NCI-H2196 (cell line): Measurements from ENCODE around the gene PDS5A.
"Not testable (repeated sequence)": the region's sequence is repeated elsewhere in the genome, so short reads cannot be mapped to it uniquely, and the experiment has no call there.

Source experiments
- DNase-seq: peaks from one replicate; lab custom pipeline; 2025; ENCODE audit not compliant: unreplicated experiment; lab: John Stamatoyannopoulos, UW

The PDS5A gene, protein sequence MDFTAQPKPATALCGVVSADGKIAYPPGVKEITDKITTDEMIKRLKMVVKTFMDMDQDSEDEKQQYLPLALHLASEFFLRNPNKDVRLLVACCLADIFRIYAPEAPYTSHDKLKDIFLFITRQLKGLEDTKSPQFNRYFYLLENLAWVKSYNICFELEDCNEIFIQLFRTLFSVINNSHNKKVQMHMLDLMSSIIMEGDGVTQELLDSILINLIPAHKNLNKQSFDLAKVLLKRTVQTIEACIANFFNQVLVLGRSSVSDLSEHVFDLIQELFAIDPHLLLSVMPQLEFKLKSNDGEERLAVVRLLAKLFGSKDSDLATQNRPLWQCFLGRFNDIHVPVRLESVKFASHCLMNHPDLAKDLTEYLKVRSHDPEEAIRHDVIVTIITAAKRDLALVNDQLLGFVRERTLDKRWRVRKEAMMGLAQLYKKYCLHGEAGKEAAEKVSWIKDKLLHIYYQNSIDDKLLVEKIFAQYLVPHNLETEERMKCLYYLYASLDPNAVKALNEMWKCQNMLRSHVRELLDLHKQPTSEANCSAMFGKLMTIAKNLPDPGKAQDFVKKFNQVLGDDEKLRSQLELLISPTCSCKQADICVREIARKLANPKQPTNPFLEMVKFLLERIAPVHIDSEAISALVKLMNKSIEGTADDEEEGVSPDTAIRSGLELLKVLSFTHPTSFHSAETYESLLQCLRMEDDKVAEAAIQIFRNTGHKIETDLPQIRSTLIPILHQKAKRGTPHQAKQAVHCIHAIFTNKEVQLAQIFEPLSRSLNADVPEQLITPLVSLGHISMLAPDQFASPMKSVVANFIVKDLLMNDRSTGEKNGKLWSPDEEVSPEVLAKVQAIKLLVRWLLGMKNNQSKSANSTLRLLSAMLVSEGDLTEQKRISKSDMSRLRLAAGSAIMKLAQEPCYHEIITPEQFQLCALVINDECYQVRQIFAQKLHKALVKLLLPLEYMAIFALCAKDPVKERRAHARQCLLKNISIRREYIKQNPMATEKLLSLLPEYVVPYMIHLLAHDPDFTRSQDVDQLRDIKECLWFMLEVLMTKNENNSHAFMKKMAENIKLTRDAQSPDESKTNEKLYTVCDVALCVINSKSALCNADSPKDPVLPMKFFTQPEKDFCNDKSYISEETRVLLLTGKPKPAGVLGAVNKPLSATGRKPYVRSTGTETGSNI (N-terminal part only)

DNA sequence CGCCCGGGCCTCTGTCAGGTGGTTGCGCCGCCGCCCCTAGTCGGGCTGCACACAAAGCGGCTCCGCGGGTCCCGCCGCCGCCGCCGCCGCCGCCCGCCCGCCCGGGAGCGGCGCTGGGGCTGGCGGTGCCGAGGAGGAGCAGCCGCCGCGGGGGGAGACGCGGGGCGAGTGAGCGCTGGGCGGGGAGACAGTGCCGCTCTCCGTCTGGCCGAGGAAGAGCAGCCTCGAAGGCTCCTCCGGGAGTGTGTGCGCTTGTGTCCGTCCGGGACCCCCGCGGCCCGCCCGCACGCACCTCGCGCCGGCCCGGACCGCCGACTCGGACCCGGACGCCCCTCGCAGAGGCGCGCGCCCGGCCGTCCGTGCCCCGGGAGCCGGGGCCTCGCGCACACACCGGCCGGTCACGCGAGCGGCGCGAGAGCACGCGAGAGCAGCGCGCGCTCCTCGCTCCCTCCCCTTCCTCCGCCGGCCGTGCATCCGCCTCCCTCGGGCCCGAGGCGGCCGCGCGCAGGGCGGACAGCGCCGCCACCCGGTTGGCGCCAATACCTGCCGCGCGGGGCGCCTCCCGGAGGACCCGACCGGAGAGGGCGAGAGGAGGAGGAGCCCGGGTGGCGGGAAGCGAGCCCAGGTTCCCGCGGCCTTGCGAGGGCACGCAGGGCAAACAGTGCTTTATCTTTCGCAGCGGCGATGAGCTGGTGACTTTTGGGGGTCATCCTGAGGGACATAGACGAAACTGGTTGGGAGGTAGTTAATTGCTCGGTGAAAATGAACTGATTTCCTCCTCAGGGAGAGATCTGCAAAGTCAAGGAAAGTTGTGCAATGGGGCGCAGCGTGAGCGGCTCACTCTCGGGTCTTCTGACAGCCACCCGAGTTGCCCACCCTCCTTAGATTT, at the start of gene PDS5A:
Gene PDS5A (minus strand): TSS at position 423 of the 889 bp plus-strand sequence. CDS start 1,334 bp downstream, outside the sequence.
- peak; percentile 93 for DNase-seq

- not testable (repeated sequence) for DNase-seq
These were observed 46.3 kb upstream of the PDS5A start for GRCh38 chr4:40024049-40024448.

DNA sequence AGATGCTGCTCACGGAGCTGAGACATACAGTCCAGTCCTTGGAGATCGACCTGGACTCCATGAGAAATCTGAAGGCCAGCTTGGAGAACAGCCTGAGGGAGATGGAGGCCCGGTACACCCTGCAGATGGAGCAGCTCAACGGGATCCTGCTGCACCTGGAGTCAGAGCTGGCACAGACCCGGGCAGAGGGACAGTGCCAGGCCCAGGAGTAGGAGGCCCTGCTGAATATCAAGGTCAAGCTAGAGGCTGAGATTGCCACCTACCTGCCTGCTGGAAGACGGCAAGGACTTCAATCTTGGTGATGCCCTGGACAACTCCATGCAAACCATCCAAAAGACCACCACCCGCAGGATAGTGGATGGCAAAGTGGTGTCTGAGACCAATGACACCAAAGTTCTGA, 43.4 kb upstream of the PDS5A start:
- not testable (repeated sequence) for DNase-seq

DNA sequence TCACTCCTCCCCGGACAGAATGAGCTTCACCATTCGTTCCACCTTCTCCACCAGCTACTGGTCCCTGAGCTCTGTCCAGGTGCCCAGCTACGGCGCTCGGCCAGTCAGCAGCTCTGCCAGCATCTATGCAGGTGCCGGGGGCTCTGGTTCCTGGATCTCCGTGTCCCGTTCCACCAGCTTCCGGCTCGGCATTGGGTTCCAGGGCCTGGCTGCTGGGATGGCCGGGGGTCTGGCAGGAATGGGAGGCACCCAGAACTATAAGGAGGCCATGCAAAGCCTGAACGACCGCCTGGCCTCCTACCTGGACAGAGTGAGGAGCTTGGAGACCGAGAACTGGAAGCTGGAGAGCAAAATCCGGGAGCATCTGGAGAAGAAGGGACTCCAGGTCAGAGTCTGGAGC, 42.5 kb upstream of the PDS5A start:
- DNase-seq, result no peak

- DNase-seq, result no peak
These were observed 38.3 kb upstream of the PDS5A start for GRCh38 chr4:40016007-40016406.

DNA sequence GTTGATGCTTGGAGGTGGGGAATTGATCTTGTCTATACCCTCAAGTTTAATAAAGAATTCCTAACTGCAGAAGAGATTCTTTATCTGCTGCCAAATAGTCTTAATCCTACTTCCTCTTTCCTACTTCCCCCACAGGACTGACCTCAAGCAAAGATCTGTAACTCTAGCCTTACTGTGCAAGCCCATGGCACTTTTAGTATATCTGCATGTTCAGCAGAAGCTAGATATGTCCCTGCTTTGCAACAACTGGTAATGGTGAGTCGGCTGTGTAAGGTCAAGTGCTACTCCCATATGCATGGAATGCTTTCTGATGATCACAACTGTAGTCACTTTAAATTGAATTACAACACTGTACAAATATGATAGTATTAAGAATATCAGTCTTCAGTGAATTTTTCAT, 26.3 kb upstream of the PDS5A start:
- no peak for DNase-seq

DNA sequence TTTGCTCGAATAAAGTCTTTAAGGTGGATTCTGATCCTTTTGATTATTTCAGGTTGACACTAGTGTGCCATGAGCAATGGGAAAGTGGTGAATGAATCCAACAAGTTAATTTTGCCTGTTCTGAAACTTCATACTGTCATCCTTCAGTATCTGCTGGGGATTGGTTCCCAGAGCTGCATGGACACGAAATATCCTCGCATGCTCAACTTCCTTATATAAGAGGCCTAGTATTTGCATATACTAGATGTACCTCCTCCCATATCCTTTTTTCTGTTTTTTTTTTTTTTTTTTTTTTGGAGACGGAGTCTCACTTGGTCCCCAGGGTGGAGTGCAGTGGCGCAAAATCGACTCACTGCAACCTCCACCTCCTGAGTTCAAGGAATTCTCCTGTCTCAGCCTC, 23.0 kb upstream of the PDS5A start:
- no peak for DNase-seq

DNA sequence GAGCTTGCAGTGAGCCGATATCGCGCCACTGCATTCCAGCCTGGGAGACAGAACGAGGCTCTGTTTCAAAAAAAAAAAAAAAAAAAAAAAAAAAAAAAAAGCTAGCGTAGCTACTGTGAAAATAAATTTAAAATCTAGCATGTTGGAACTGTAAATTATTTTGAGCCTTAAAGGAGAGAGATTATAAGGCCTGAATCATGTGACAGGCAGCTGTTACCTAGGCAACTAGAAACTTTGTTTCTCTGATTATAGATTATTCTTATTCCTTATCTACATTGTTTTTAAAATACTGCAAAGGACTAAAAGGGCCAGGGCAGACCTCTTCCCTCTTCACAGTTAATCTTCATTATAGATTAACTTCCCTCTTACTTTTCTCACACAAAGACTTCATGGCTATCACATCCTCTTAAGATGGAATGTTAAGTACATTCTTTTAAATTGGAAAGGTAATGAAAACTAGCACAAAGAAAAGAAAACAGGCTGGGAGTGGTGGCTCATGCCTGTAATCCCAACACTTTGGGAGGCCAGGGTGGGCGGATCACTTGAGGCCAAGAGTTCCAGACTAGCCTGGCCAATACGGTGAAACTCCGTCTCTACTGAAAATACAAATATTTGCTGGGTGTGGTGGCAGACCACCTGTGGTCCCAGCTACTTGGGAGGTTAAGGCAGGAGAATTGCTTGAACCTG, 21.1 kb upstream of the PDS5A start:
- DNase-seq, result no peak

DNA sequence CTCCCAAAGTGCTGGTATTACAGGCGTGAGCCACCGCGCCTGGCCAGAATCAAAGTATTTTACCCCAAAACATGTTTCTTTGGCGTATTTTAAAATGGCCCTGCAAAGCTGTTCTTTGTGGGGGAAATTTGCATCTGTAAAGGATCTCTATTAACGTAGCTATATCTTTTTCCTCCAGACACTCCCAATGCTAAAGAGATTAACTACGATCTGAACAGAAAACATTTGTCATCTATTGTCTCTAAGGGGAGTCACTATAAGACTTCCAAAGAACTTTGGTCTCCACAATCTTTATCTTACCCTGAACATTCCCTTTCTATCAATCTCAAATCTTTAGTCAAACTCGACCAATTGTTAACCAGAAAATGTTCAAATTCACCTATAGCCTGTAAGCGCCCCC, 19.1 kb upstream of the PDS5A start:
- DNase-seq, result no peak

- no peak for DNase-seq
These were observed 16.7 kb upstream of the PDS5A start for GRCh38 chr4:39994406-39994805.

DNA sequence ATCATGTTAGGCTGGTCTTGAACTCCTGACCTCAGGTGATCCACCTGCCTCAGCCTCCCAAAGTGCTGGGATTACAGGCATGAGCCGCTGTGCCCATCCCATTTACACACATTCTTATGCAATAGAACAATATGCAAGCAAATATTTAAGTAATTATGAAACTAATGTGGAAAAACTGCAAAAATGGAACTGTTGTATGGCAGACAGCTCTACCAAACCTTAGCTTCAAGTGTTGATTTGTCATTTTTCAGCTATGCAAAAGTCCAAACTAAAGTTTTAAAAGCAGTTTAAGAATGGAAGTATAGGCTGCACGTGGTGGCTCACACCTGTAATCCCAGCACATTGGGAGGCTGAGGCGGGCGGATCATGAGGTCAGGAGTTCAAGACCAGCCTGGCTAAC, 11.7 kb upstream of the PDS5A start:
- not testable (repeated sequence) for DNase-seq

DNA sequence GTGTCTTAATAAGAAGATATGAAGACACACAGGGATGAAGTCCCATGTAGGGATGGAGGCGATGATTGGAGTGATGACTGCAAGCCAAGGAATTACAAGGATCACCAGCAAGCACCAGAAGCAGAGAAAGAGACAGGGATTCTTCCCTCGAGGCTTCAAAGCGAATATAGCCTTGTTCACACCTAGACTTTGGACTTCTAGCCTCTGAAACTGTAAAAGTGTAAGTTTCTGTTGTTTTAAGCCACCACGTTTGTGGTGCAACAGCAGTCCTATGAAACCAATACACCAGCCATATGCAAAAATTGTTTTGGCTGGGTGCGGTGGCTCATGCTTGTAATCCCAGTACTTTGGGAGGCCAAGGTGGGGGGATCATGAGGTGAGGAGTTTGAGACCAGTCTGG, 9.8 kb upstream of the PDS5A start:
- no peak for DNase-seq

GRCh38 chr4:39978904-39979303, 1.2 kb upstream of the PDS5A start:
- no peak for DNase-seq

- peak; percentile 46 for DNase-seq
These were observed 666 bp upstream of the PDS5A start for GRCh38 chr4:39978378-39978775.

DNA sequence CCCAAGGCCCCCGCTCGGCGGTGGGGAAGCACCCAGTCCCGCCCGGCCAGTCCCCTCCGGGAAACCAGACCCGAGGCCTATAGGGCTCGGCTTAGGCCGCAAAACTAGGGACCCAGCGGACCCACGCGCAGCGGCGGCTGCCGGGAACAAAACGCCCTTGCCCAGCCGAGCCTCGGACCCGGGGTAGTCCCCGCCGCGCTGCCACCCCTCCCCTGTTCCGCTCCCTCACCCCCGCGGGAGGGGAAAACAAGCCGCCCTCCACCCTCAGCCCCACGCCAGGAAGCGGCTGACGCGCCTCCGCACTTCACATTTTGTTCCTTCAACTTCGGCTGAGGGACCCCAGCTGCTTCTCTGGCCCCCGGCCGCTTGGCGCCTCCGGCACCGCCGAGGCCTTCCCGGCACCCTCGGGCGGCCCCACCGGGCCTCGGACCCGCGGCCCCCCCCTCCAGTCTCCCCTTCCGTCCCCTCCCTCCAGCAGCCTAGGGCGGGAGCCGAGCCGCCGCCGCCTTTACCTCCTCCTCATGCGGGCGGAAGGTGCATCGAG, 694 bp downstream of the PDS5A start:
- no peak for DNase-seq

- peak; percentile 78 for DNase-seq
These were observed 1.4 kb downstream of the PDS5A start for GRCh38 chr4:39976141-39976944.

GRCh38 chr4:39975488-39976089, 2.1 kb downstream of the PDS5A start:
- no peak for DNase-seq

DNA sequence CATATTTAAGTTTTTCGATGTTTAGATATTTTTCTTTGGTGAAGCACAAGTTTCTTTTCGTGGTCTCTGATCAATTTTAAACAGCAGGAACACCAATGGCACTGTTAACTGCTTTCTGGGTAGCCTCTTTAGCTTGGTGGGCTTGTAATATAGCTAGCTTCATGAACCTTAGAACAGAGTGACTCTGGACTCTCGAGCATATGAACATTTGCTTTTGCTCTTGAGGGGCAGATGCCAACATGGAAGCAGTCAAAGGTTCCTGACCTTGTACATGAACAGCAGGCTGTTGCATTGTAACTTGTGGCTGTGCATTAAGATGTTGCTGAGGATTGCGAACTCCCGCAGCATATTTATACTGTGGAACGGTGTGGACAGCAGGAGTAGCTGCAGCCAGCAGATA, 4.7 kb downstream of the PDS5A start:
- DNase-seq, result not testable (repeated sequence)
